Hematopoietic multipotent progenitor cell treated with erythropoietin and hydrocortisone succinate and interleukin-3 and kit ligand, for 4 days (in vitro differentiated cells): Measurements from ENCODE around the gene LCN1.
"Not testable (repeated sequence)": the region's sequence is repeated elsewhere in the genome, so short reads cannot be mapped to it uniquely, and the experiment has no call there.

Experiments used
- DNase-seq: peaks from one replicate; pipeline ENCODE4 v3.0.0-alpha.2; 2015

The LCN1 gene

GRCh38 chr9:135524130-135524861 lies 3.1 kb downstream of the LCN1 start:
- DNase-seq = no peak

DNA sequence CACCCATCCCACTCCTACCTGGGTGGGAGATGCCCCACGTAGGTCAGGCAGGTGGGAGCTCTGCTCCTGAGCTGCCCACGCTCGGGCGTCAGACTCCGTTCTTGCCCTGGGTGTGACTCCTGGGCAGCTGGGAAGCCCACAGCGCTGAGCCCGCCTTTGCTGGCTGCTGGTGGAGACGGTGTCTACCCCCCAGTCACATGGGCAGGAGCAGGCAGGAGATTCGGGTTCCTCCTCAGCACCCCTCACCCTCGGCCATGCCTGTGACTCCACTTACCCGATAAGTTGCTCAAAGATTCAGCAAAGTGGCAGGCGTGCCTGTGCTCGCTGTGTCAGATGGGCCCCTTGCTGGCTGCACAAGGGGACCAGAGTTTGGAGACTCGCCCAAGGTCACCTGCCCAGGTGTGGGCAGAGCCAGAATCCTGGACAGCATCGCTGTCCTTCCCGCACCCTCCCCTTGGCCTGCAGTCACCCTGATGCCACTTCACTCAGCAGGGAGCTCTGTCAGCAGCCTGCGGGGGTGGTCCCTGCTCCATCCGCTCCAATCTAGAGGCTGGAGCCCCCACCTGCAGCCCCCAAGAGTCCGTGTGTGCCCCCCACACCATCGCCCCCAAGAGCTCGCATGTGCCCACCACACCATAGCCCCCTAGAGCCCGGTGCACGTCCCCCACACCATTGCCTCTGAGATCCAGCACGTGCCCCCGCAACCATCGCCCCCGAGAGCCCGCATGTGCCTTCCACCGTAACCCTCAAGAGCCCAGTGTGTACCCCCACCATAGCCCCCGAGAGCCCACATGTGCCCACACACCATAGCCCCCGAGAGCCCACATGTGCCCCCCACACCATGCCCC lies 4.2 kb downstream of the LCN1 start:
- DNase-seq = no peak

GRCh38 chr9:135526089-135526729 lies 5.0 kb downstream of the LCN1 start:
- no peak for DNase-seq

DNA sequence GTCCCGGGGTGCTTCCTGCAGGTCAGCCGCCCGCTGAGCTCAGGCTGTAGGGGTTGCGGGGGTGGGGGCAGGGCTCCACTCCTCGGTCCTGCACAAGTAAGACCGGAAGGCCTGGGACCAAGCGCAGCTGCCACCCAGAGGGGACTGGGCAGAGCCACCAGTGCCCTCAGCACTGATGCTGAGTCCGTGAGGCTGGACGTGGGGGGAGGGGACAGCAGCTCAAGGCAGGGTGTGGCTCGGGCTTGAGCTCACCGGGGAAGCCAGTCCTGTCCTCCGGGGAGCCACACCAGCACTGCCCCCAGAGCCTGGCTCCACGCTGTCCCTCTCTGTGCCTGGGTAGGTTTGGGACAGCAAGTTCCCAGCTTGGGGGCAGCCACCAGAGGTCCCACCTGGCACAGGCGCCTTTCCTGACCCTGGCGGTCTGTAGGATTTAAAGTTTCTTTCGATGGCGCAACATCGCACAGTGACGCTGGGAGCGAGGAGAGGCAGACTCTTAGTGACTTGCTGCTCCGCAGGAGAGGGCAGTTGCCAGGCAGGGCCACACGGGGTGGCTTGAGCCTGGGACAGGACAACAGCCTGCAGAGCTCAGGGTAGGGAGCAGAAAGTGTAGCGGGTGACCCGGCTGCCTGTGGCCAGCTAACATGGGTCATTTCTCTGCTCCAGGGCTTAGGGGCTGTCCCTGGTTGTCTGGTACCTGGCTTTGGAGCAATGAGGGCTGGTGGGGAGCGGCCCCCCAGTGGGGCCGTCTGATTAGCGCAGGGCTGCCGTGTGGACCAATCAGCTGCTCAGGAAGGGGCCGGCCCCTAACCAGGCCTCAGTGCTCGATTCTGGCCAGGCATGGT lies 5.7 kb downstream of the LCN1 start:
- no peak for DNase-seq

- DNase-seq = not testable (repeated sequence)
These were observed 7.7 kb downstream of the LCN1 start for GRCh38 chr9:135528842-135529435.

DNA sequence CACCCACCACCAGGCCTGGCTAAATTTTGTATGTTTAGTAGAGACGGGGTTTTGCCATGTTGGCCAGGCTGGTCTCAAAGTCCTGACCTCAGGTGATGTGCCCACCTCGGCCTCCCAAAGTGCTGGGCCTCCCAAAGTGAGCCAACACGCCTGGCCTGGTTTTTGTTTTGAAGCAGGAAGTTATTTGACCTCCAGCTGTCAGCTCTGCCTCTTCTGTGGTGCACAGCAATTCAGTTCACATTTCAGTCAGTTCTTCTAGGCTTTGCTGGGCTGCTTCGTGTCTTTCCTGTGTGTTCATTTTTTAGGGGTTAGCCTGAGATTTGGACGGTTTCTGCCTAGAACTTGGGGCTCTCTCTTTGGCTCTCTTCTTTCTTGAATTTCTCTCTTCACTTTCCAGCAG lies 8.9 kb downstream of the LCN1 start:
- DNase-seq = no peak

DNA sequence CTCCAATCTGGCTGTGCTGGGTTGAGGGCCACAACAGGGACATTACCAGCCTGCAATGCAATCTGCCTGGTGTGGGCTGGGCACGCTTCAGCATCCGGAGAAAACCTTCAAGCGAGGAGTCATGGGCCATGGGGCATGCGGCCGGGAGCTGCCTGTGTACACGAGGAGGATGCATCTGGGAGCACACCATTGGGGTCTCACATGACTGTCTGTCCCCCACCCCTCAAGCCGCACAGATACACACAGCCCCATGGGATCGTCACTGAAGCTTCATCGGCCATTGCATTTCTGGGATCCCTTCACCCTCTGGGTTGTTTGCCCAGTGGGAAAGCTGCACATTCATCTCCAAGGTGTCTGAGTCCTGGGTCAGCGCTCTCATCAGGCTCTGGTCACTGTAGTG lies 9.9 kb downstream of the LCN1 start:
- no peak for DNase-seq

- DNase-seq = peak; percentile 28
These were observed 11.9 kb downstream of the LCN1 start for GRCh38 chr9:135533113-135533512.

- no peak for DNase-seq
These were observed 12.4 kb downstream of the LCN1 start for GRCh38 chr9:135533674-135534073.

- DNase-seq = not testable (repeated sequence)
These were observed 13.0 kb downstream of the LCN1 start for GRCh38 chr9:135534192-135534711.

GRCh38 chr9:135534826-135535225 lies 13.6 kb downstream of the LCN1 start:
- not testable (repeated sequence) for DNase-seq

GRCh38 chr9:135535631-135536030 lies 14.4 kb downstream of the LCN1 start:
- DNase-seq = not testable (repeated sequence)

DNA sequence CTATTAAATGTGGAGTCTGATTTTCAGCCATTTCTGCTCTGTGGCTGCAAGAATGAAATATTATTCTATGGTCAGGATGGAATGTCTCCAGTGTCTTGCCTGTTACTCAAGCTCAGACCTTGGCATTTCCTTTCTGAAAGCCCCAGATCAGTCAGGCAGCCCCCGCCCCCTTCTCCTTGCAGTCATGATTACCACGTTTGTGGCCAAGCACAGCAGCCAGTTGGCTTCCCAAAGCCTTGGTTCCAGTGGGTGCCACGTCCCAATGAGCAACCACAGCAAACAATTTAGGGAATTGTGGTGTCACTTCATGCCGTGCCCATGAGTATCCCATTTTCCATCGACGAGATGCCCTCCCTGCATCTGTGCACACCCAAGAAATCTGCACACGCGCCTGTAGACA lies 15.0 kb downstream of the LCN1 start:
- DNase-seq = no peak

GRCh38 chr9:135543262-135543894 lies 22.1 kb downstream of the LCN1 start:
- DNase-seq = not testable (repeated sequence)

GRCh38 chr9:135544981-135545635 lies 23.9 kb downstream of the LCN1 start:
- no peak for DNase-seq

DNA sequence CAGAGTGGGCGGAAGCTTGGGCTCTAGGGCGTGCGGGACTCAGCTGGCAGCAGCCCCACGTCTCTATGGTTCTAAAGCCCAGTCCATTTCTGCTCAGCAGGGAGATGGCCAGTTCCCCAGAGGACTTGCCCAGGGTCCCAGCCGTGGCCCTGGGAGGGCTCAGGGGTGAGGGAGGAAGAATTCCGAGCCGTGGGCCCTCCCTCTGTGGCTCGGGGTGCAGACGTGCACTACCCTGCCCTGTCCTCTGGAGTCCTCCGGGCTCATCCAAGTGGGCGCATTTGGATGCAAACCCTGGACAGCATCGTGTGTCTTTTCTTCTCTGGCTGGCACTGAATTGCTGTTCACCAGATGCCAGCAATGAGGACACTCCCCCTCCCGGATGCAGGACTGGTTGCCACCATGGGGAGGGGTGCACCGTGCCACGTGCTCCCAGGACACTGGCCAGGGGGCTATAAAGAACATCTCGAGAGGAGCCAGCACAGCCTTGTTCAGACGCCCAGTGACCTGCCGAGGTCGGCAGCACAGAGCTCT lies 24.5 kb downstream of the LCN1 start, which contains the start of gene OBP2A:
OBP2A (plus strand) TSS at position 481 of the 531 bp plus-strand sequence. CDS start 55 bp downstream, outside the sequence.
- DNase-seq = not testable (repeated sequence)

- DNase-seq = not testable (repeated sequence)
These were observed 25.8 kb downstream of the LCN1 start for GRCh38 chr9:135546792-135547617.

- no peak for DNase-seq
These were observed 26.8 kb downstream of the LCN1 start for GRCh38 chr9:135547756-135548736.
